SU-DHL-6 (cell line): ENCODE measurements around the gene AMZ1.

Experiments
- EZH2phosphoT487 ChIP-seq: fragments of 200-600 bp; sonication (generic), shearing (Covaris generic); conservative IDR thresholded peaks from 2 replicates; pipeline ENCODE4 v1.6.1; 2018; ENCODE audit warnings: mild to moderate bottlenecking, antibody characterized with exemption, low read length, moderate library complexity, mixed read lengths
- TF ChIP-seq, protein P1 (sequence below): fragments of 200-600 bp; sonication (generic); IDR thresholded peaks from one replicate; pipeline ENCODE4 v1.5.1; 2017; ENCODE audit warnings: antibody characterized with exemption, mild to moderate bottlenecking, low read length, moderate library complexity; ENCODE audit not compliant: insufficient read depth, poor library complexity, severe bottlenecking

GRCh38 chr7:2758673-2759616, 70.9 kb downstream of the AMZ1 start:
- TF ChIP-seq, protein P1, sequence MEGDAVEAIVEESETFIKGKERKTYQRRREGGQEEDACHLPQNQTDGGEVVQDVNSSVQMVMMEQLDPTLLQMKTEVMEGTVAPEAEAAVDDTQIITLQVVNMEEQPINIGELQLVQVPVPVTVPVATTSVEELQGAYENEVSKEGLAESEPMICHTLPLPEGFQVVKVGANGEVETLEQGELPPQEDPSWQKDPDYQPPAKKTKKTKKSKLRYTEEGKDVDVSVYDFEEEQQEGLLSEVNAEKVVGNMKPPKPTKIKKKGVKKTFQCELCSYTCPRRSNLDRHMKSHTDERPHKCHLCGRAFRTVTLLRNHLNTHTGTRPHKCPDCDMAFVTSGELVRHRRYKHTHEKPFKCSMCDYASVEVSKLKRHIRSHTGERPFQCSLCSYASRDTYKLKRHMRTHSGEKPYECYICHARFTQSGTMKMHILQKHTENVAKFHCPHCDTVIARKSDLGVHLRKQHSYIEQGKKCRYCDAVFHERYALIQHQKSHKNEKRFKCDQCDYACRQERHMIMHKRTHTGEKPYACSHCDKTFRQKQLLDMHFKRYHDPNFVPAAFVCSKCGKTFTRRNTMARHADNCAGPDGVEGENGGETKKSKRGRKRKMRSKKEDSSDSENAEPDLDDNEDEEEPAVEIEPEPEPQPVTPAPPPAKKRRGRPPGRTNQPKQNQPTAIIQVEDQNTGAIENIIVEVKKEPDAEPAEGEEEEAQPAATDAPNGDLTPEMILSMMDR = no peak
- TF ChIP-seq EZH2phosphoT487 = no peak
